Measurements from ENCODE around the gene DDX4.

GRCh38 chr5:55866485-55866884, 128.6 kb downstream of the DDX4 start:
- TF ChIP-seq RAD51 (IDR thresholded peaks at IDR 0.05; ENCODE audit: borderline replicate concordance, low read depth) (no peak), MEIS2 (IDR thresholded peaks at IDR 0.05; ENCODE audit: partially characterized antibody) (no peak), HMGN3 (IDR thresholded peaks at IDR 0.05; ENCODE audit: borderline replicate concordance, extremely low read depth, insufficient read length, low read depth, low read length) (no peak)
